ENCODE measurements around the gene TRMT44.

GRCh38 chr4:8510611-8511285 is 70.2 kb downstream of the TRMT44 start:
- TF ChIP-seq POLR2A (IDR thresholded peaks at IDR 0.05; ENCODE audit: borderline replicate concordance, extremely low read depth, insufficient read depth, insufficient read length) = no peak
- TF ChIP-seq, protein P1, sequence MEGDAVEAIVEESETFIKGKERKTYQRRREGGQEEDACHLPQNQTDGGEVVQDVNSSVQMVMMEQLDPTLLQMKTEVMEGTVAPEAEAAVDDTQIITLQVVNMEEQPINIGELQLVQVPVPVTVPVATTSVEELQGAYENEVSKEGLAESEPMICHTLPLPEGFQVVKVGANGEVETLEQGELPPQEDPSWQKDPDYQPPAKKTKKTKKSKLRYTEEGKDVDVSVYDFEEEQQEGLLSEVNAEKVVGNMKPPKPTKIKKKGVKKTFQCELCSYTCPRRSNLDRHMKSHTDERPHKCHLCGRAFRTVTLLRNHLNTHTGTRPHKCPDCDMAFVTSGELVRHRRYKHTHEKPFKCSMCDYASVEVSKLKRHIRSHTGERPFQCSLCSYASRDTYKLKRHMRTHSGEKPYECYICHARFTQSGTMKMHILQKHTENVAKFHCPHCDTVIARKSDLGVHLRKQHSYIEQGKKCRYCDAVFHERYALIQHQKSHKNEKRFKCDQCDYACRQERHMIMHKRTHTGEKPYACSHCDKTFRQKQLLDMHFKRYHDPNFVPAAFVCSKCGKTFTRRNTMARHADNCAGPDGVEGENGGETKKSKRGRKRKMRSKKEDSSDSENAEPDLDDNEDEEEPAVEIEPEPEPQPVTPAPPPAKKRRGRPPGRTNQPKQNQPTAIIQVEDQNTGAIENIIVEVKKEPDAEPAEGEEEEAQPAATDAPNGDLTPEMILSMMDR (IDR thresholded peaks at IDR 0.05 in 2 of 3, conservative IDR thresholded peaks at IDR 0.05 in 1 of 3; ENCODE audit: borderline replicate concordance in 1 of 3, insufficient read depth in 1 of 3, low read depth in 2 of 3, low read length in 2 of 3) = no peak
- no peak for TF ChIP-seq TCF7L2 (IDR thresholded peaks at IDR 0.05; ENCODE audit: borderline replicate concordance, extremely low read depth, insufficient read depth, insufficient read length)
- TF ChIP-seq EZH2 (IDR thresholded peaks at IDR 0.05) = no peak
- no peak for TF ChIP-seq ZFX (IDR thresholded peaks at IDR 0.05)
- no peak for TF ChIP-seq EZH2phosphoT487 (IDR thresholded peaks at IDR 0.05; ENCODE audit: borderline replicate concordance)
- TF ChIP-seq ATF3 (IDR thresholded peaks at IDR 0.05) = no peak
- no peak for TF ChIP-seq POLR2AphosphoS5 (IDR thresholded peaks at IDR 0.05; ENCODE audit: low read depth, low read length)
- no peak for TF ChIP-seq RAD21 (IDR thresholded peaks at IDR 0.05; ENCODE audit: low read depth)
- TF ChIP-seq SIN3A (IDR thresholded peaks at IDR 0.05; ENCODE audit: low read depth) = no peak
- TF ChIP-seq SP1 (IDR thresholded peaks at IDR 0.05; ENCODE audit: low read depth) = no peak
